Sigmoid colon (tissue), 4 donors: ENCODE results near the gene MRPL1.

Experiments used
- CTCF ChIP-seq, 4 experiments: fragments of 450-650 bp in 3 of 4; fragments of 200-600 bp in 1 of 4; IDR thresholded peaks; one replicate each; pipeline ENCODE4 v1.5.1; 2016 to 2019; ENCODE audit warnings: antibody characterized with exemption in 4 of 4, mild to moderate bottlenecking in 3 of 4, moderate library complexity in 2 of 4
- EP300 ChIP-seq, 4 donors: sonication (generic); formaldehyde crosslinking; IDR thresholded peaks; one replicate each; pipeline ENCODE4 v1.6.1; 2017; ENCODE audit warnings: antibody characterized with exemption in 4 of 4
- POLR2A ChIP-seq, 2 donors: fragments of 450-650 bp; IDR thresholded peaks; one replicate each; pipeline ENCODE4 v1.6.1; 2016; ENCODE audit warnings: antibody characterized with exemption in 2 of 2, mild to moderate bottlenecking in 2 of 2, moderate library complexity in 2 of 2
- POLR2AphosphoS5 ChIP-seq, 4 donors: sonication (generic); formaldehyde crosslinking; IDR thresholded peaks; one replicate each; pipeline ENCODE4 v1.6.1; 2017; ENCODE audit warnings: antibody characterized with exemption in 4 of 4

GRCh38 chr4:77844363-77844762, 18.3 kb upstream of the MRPL1 start:
- TF ChIP-seq POLR2A (IDR thresholded peaks at IDR 0.05), result no peak
- no peak for TF ChIP-seq CTCF (IDR thresholded peaks at IDR 0.05)
- TF ChIP-seq POLR2AphosphoS5 (IDR thresholded peaks at IDR 0.05), result no peak
- TF ChIP-seq EP300 (IDR thresholded peaks at IDR 0.05), result no peak
